Measurements from ENCODE around the gene AHSA1. TPM values are rescaled to one million over a fixed set of nuclear protein-coding genes. Genes with fewer than 3 reads are reported as not detected.
A peak's percentile ranks its signal among the peaks of the same experiment; 100 is the strongest.

Gene AHSA1
- total RNA-seq, 1 experiment from 2014 or later = 674 TPM

GRCh38 chr14:77508249-77508648, 50.4 kb downstream of the AHSA1 start:
- no peaks in the 10 kb centered on the region for H3K79me2 ChIP-seq (ENCODE audit: low read depth)
- peaks cover 46% of the 10 kb centered on the region for H3F3A ChIP-seq (ENCODE audit: insufficient read depth, low read depth)
- no TSS peak for BruUV-seq (replicated peaks)
- ChIA-PET POLR2A (ENCODE audit: unreplicated experiment) (no interaction called here), CTCF (no interaction called here)
- intact Hi-C loops (cut with micrococcal nuclease; ENCODE audit: unreplicated experiment) = no loop called here
- H2AFZ ChIP-seq = no peak overlapping the region
- peaks cover 29% of the 10 kb centered on the region for H3K36me3 ChIP-seq (ENCODE audit: low read depth)
- no peaks in the 10 kb centered on the region for H4K20me1 ChIP-seq (ENCODE audit: insufficient read depth)
- peak in 1 of 2 experiments; percentile 87 for DNase-seq
- H3K27me3 ChIP-seq (ENCODE audit: insufficient read depth, low read depth) = no peaks in the 10 kb centered on the region
- H3K27ac ChIP-seq = peak overlapping the region; percentile 63
- no peak overlapping the region for H3K4me3 ChIP-seq
- H3K9me3 ChIP-seq (ENCODE audit: insufficient read depth, low read depth) = no peaks in the 10 kb centered on the region
- TF ChIP-seq EZH2 (IDR thresholded peaks at IDR 0.05; ENCODE audit: low read depth) (no peak), CTCF (conservative IDR thresholded peaks at IDR 0.05) (no peak)
- peaks cover 22% of the 10 kb centered on the region for H3K4me1 ChIP-seq (replicated peaks; ENCODE audit: insufficient read depth)
- H3K4me2 ChIP-seq = peak overlapping the region; percentile 17
- no peaks in the 10 kb centered on the region for H3K9me2 ChIP-seq (ENCODE audit: insufficient read depth)

DNA sequence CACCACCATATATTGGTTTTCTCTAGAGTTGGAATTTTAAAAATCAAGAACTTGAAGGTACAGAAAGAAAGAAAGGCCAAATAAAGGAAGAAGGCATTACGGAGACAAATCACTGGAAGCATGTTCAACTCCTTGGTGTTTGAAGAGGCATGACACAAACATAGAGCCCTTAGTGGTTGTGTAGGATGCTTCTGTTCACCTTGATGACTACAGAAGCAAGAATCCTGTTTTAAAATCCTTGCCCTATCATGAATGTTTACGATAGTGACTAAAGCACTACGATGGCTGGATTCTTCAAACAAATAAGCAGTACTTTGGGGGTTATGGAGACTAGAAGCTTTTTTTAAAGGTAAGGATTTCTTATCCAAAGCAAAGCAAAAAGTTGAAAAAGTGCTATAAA, 51.0 kb downstream of the AHSA1 start:
- no TSS peak for BruUV-seq (replicated peaks)
- H3K4me2 ChIP-seq = peak overlapping the region; percentile 17; the same call in 1 of the 2 replicates
- peaks cover 22% of the 10 kb centered on the region for H3K4me1 ChIP-seq (replicated peaks; ENCODE audit: insufficient read depth)
- POLR2A ChIA-PET (ENCODE audit: unreplicated experiment) = interaction anchor here (0.5 to 0.6 kb wide), 2 partner anchors 8 to 66 kb away, joined by 6 to 9 read pairs; no protein-coding TSS in a partner anchor
- peak overlapping the region; percentile 63 for H3K27ac ChIP-seq
- intact Hi-C loops (cut with micrococcal nuclease; ENCODE audit: unreplicated experiment) = no loop called here
- peaks cover 29% of the 10 kb centered on the region for H3K36me3 ChIP-seq (ENCODE audit: low read depth)
- no peak overlapping the region for H3K4me3 ChIP-seq
- TF ChIP-seq CTCF (conservative IDR thresholded peaks at IDR 0.05) (no peak), EZH2 (IDR thresholded peaks at IDR 0.05; ENCODE audit: low read depth) (no peak)
- H3F3A ChIP-seq (ENCODE audit: insufficient read depth, low read depth) = peaks cover 46% of the 10 kb centered on the region
- H3K79me2 ChIP-seq (ENCODE audit: low read depth) = no peaks in the 10 kb centered on the region
- H3K9me2 ChIP-seq (ENCODE audit: insufficient read depth) = no peaks in the 10 kb centered on the region
- H3K9me3 ChIP-seq (ENCODE audit: insufficient read depth, low read depth) = no peaks in the 10 kb centered on the region
- H2AFZ ChIP-seq = no peak overlapping the region
- no peaks in the 10 kb centered on the region for H3K27me3 ChIP-seq (ENCODE audit: insufficient read depth, low read depth)
- CTCF ChIA-PET = no interaction called here
- H4K20me1 ChIP-seq (ENCODE audit: insufficient read depth) = no peaks in the 10 kb centered on the region
- peak in 1 of 2 experiments; percentile 68 for DNase-seq

DNA sequence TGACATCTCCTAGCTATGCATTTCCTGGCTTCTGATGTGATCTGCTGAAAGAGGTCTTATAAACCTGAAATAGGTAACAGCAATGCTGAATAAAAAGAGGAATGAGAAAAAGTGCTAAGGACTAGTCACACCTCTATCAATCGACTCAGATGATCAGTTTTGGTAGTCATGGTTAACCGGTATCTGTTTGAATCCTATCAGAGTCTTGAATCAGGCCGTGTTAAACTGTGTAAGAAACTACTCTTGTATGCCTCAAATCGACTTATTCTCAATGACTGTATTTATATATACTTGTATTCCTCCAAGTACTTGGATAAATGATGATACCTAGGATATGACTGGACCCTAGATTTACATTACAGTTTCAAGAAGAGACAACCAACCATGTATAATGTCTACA, 51.5 kb downstream of the AHSA1 start:
- Histone ChIP-seq H3K36me3 (ENCODE audit: low read depth) (peaks cover 29% of the 10 kb centered on the region), H3K79me2 (ENCODE audit: low read depth) (no peaks in the 10 kb centered on the region), H3K27ac (peak overlapping the region; percentile 63; the same call in 1 of the 2 replicates), H3K4me1 (replicated peaks; ENCODE audit: insufficient read depth) (peaks cover 22% of the 10 kb centered on the region), H4K20me1 (ENCODE audit: insufficient read depth) (no peaks in the 10 kb centered on the region), H3K9me2 (ENCODE audit: insufficient read depth) (no peaks in the 10 kb centered on the region), H2AFZ (no peak overlapping the region), H3K4me3 (no peak overlapping the region), H3F3A (ENCODE audit: insufficient read depth, low read depth) (peaks cover 46% of the 10 kb centered on the region), H3K27me3 (ENCODE audit: insufficient read depth, low read depth) (no peaks in the 10 kb centered on the region), H3K4me2 (no peak overlapping the region), H3K9me3 (ENCODE audit: insufficient read depth, low read depth) (no peaks in the 10 kb centered on the region)
- ChIA-PET POLR2A (ENCODE audit: unreplicated experiment) (no interaction called here), CTCF (no interaction called here)
- no peak for DNase-seq
- intact Hi-C loops (cut with micrococcal nuclease; ENCODE audit: unreplicated experiment) = no loop called here
- TF ChIP-seq CTCF (conservative IDR thresholded peaks at IDR 0.05) (no peak), EZH2 (IDR thresholded peaks at IDR 0.05; ENCODE audit: low read depth) (no peak)
- BruUV-seq (replicated peaks) = no TSS peak
